Measurements from ENCODE around the gene ASF1A. TPM values are rescaled to one million over a fixed set of nuclear protein-coding genes. Genes with fewer than 3 reads are reported as not detected.

Gene ASF1A
- total and polyA plus RNA-seq, 4 donors = 5.6 to 27.0 (median 7.2) TPM

GRCh38 chr6:118886641-118887040 is 7.3 kb upstream of the ASF1A start:
- no peak for DNase-seq (ENCODE audit: low spot score)
- no peaks in the 10 kb centered on the region for H3K27me3 ChIP-seq (ENCODE audit: control insufficient read depth in 4 of 4, insufficient read depth in 4 of 4, low read length in 3 of 4)
- H3K9ac ChIP-seq (ENCODE audit: low read depth in 1 of 2, low read length in 2 of 2) = no peak overlapping the region
- no peak overlapping the region for H3K4me3 ChIP-seq (ENCODE audit: low read depth in 1 of 3, low read length in 3 of 3)
- H3K36me3 ChIP-seq (ENCODE audit: control insufficient read depth in 4 of 4, insufficient read depth in 3 of 4, low read depth in 1 of 4, low read length in 3 of 4) = peaks cover 0 to 2% (median 0%) of the 10 kb centered on the region in 4 donors
- H3K27ac ChIP-seq (ENCODE audit: low read depth in 1 of 2, low read length in 2 of 2) = no peak overlapping the region
- 95% methylated on average over 6 of the region's 6 CpGs for WGBS
- TF ChIP-seq FOXA1 (IDR thresholded peaks at IDR 0.05) (no peak), NR2F2 (IDR thresholded peaks at IDR 0.05) (no peak), RXRA (IDR thresholded peaks at IDR 0.05) (no peak), GABPA (IDR thresholded peaks at IDR 0.05 in 1 of 2, conservative IDR thresholded peaks at IDR 0.05 in 1 of 2) (no peak), REST (IDR thresholded peaks at IDR 0.05) (no peak), SP1 (IDR thresholded peaks at IDR 0.05) (no peak), HNF4G (IDR thresholded peaks at IDR 0.05) (no peak), JUND (IDR thresholded peaks at IDR 0.05) (no peak), EGR1 (IDR thresholded peaks at IDR 0.05; ENCODE audit: low read depth in 2 of 2) (no peak), CTCF (IDR thresholded peaks at IDR 0.05; ENCODE audit: low read depth, low read length, missing input control) (no peak), YY1 (IDR thresholded peaks at IDR 0.05) (no peak), ZBTB33 (IDR thresholded peaks at IDR 0.05) (no peak), ATF3 (IDR thresholded peaks at IDR 0.05) (no peak), RAD21 (IDR thresholded peaks at IDR 0.05) (no peak)
- TF ChIP-seq, protein P1, sequence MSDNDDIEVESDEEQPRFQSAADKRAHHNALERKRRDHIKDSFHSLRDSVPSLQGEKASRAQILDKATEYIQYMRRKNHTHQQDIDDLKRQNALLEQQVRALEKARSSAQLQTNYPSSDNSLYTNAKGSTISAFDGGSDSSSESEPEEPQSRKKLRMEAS (IDR thresholded peaks at IDR 0.05) = no peak
- H3K4me1 ChIP-seq (ENCODE audit: control insufficient read depth in 4 of 4, insufficient read depth in 4 of 4, low read length in 3 of 4) = peaks cover 0 to 2% (median under 1%) of the 10 kb centered on the region in 4 donors
- no peaks in the 10 kb centered on the region for H3K9me3 ChIP-seq (ENCODE audit: control insufficient read depth in 4 of 4, low read length in 3 of 4)

DNA sequence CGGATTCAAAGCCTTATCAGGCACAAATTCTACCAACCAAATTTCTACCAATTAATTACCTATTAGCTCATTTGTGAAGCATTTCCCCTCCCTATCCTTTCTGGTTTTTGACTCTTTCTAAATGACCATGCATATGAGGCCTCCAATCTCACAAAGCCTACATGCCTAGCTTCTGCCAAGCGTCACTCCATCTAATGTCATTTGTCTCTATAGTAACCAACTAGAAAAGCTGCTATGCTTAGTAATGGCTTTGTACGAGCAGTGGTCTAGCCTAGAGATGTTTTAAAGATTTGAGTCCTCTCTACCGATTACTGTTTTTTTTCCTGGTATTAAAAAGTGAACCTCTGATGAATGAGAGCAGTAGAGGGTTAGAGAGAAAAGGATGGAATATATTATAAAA is 4.8 kb upstream of the ASF1A start:
- Histone ChIP-seq H3K4me3 (ENCODE audit: low read depth in 1 of 3, low read length in 3 of 3) (no peak overlapping the region), H3K9me3 (ENCODE audit: control insufficient read depth in 4 of 4, low read length in 3 of 4) (no peaks in the 10 kb centered on the region), H3K27ac (ENCODE audit: low read depth in 1 of 2, low read length in 2 of 2) (no peak overlapping the region), H3K27me3 (ENCODE audit: control insufficient read depth in 4 of 4, insufficient read depth in 4 of 4, low read length in 3 of 4) (no peaks in the 10 kb centered on the region), H3K4me1 (ENCODE audit: control insufficient read depth in 4 of 4, insufficient read depth in 4 of 4, low read length in 3 of 4) (peaks cover 0 to 10% (median 2%) of the 10 kb centered on the region in 4 donors), H3K9ac (ENCODE audit: low read depth in 1 of 2, low read length in 2 of 2) (no peak overlapping the region), H3K36me3 (ENCODE audit: control insufficient read depth in 4 of 4, insufficient read depth in 3 of 4, low read depth in 1 of 4, low read length in 3 of 4) (no peaks in the 10 kb centered on the region)
- no peak for DNase-seq (ENCODE audit: low spot score)
- WGBS = 96% methylated on average over 4 of the region's 4 CpGs
- TF ChIP-seq YY1 (IDR thresholded peaks at IDR 0.05) (no peak), HNF4G (IDR thresholded peaks at IDR 0.05) (no peak), RXRA (IDR thresholded peaks at IDR 0.05) (no peak), ZBTB33 (IDR thresholded peaks at IDR 0.05) (no peak), GABPA (IDR thresholded peaks at IDR 0.05 in 1 of 2, conservative IDR thresholded peaks at IDR 0.05 in 1 of 2) (no peak), FOXA2 (IDR thresholded peaks at IDR 0.05) (no peak), TAF1 (conservative IDR thresholded peaks at IDR 0.05) (no peak), SP1 (IDR thresholded peaks at IDR 0.05) (no peak), REST (IDR thresholded peaks at IDR 0.05) (no peak), JUND (IDR thresholded peaks at IDR 0.05) (no peak), ATF3 (IDR thresholded peaks at IDR 0.05) (no peak), FOXA1 (IDR thresholded peaks at IDR 0.05) (no peak), HNF4A (conservative IDR thresholded peaks at IDR 0.05) (no peak)
